Measurements from ENCODE around the gene ACTN3.
"Not testable (repeated sequence)": the region's sequence is repeated elsewhere in the genome, so short reads cannot be mapped to it uniquely, and the experiment has no call there.

- not testable (repeated sequence) for TF ChIP-seq CTCF (conservative IDR thresholded peaks at IDR 0.05); ZFX (IDR thresholded peaks at IDR 0.05)
Measured at GRCh38 chr11:66585447-66585846, 38.7 kb downstream of the ACTN3 start.
